Parathyroid adenoma (tissue), 2 donors: ENCODE data around the gene ATF6.

Experiments used
- H2AFZ ChIP-seq: fragments of 300-600 bp; sonication (generic); one replicate; pipeline ENCODE4 v1.7.0; 2017; ENCODE audit warnings: antibody characterized with exemption, mild to moderate bottlenecking
- H3K27ac ChIP-seq: fragments of 300-600 bp; sonication (generic); one replicate; pipeline ENCODE4 v1.7.0; 2017
- H3K27me3 ChIP-seq: fragments of 300-600 bp; sonication (generic); one replicate; pipeline ENCODE4 v1.7.0; 2017; ENCODE audit warnings: low read length; ENCODE audit not compliant: control insufficient read depth, insufficient read depth
- H3K36me3 ChIP-seq: fragments of 300-600 bp; sonication (generic); one replicate; pipeline ENCODE4 v1.7.0; 2017; ENCODE audit warnings: low read length; ENCODE audit not compliant: control insufficient read depth, insufficient read depth
- H3K4me1 ChIP-seq: fragments of 300-600 bp; sonication (generic); one replicate; pipeline ENCODE4 v1.7.0; 2017; ENCODE audit warnings: control low read depth
- H3K4me2 ChIP-seq: fragments of 300-600 bp; sonication (generic); one replicate; pipeline ENCODE4 v1.7.0; 2017; ENCODE audit warnings: low read length
- H3K4me3 ChIP-seq: fragments of 300-600 bp; sonication (generic); one replicate; pipeline ENCODE4 v1.7.0; 2017; ENCODE audit warnings: low read depth, low read length
- H3K79me2 ChIP-seq: fragments of 300-600 bp; sonication (generic); one replicate; pipeline ENCODE4 v1.7.0; 2017; ENCODE audit warnings: control low read depth
- H3K9ac ChIP-seq: fragments of 300-600 bp; sonication (generic); one replicate; pipeline ENCODE4 v1.7.0; 2017; ENCODE audit warnings: mild to moderate bottlenecking
- H3K9me3 ChIP-seq: fragments of 300-600 bp; sonication (generic); one replicate; pipeline ENCODE4 v1.7.0; 2017; ENCODE audit warnings: low read length; ENCODE audit not compliant: control insufficient read depth
- TF ChIP-seq, protein P1 (sequence below): fragments of 300-600 bp; sonication (generic); IDR thresholded peaks from one replicate; pipeline ENCODE4 v1.7.0; 2017; ENCODE audit warnings: antibody characterized with exemption, mild to moderate bottlenecking
- donor health status: primary hyperparathyroidism.

Gene ATF6

DNA sequence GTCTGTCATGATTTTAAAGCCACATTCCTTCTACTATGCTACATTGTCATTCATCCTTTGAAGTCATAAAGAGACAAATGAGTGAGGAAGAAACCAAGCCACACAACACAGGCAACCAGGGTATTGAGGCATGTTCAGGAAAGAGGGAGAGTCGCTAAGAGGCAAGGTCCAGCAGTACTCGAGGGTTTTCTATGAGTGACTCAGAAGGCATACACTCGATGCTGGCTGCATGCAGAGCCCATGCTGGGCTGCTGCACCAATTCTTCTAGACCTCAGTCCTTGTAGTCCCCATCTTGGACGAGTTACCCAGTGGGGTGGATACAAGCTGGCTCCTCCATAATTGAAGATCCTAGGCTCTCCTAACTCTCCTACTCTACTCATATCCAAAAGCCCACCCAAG is 199.9 kb downstream of the ATF6 start:
- H3K4me3 ChIP-seq, result no peak overlapping the region
- H3K36me3 ChIP-seq, result no peaks in the 10 kb centered on the region
- no peaks in the 10 kb centered on the region for H3K27me3 ChIP-seq
- H3K4me2 ChIP-seq, result no peak overlapping the region
- TF ChIP-seq, protein P1, sequence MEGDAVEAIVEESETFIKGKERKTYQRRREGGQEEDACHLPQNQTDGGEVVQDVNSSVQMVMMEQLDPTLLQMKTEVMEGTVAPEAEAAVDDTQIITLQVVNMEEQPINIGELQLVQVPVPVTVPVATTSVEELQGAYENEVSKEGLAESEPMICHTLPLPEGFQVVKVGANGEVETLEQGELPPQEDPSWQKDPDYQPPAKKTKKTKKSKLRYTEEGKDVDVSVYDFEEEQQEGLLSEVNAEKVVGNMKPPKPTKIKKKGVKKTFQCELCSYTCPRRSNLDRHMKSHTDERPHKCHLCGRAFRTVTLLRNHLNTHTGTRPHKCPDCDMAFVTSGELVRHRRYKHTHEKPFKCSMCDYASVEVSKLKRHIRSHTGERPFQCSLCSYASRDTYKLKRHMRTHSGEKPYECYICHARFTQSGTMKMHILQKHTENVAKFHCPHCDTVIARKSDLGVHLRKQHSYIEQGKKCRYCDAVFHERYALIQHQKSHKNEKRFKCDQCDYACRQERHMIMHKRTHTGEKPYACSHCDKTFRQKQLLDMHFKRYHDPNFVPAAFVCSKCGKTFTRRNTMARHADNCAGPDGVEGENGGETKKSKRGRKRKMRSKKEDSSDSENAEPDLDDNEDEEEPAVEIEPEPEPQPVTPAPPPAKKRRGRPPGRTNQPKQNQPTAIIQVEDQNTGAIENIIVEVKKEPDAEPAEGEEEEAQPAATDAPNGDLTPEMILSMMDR, result no peak
- H3K27ac ChIP-seq, result no peak overlapping the region
- no peaks in the 10 kb centered on the region for H3K79me2 ChIP-seq
- no peaks in the 10 kb centered on the region for H3K9me3 ChIP-seq
- H3K4me1 ChIP-seq, result no peaks in the 10 kb centered on the region
- H3K9ac ChIP-seq, result no peak overlapping the region
- no peak overlapping the region for H2AFZ ChIP-seq

DNA sequence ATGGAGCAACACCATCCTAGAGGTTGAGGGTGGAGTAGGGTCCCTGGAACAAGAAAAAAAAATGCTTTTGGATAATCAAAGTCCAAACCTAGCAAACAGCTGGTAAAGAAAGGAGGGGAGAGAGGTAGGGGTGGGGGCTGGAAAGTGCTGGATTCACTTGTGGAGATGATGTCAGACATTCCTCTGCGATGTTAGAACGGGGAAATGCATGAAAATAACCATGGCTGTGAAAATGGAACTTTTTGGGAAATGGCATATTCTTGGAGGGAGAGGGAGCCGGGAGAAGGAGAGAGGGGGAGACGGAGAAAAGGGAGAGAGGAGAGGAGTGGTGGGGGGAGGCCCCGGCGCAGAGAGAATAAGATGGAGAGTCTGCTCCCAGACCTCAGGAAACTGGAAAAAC is 203.9 kb downstream of the ATF6 start:
- H3K4me1 ChIP-seq, result no peaks in the 10 kb centered on the region
- H3K4me3 ChIP-seq, result no peak overlapping the region
- TF ChIP-seq, protein P1, result no peak
- H3K9ac ChIP-seq, result no peak overlapping the region
- no peaks in the 10 kb centered on the region for H3K27me3 ChIP-seq
- no peak overlapping the region for H3K4me2 ChIP-seq
- no peak overlapping the region for H3K27ac ChIP-seq
- no peaks in the 10 kb centered on the region for H3K9me3 ChIP-seq
- H3K79me2 ChIP-seq, result no peaks in the 10 kb centered on the region
- H3K36me3 ChIP-seq, result no peaks in the 10 kb centered on the region
- no peak overlapping the region for H2AFZ ChIP-seq

DNA sequence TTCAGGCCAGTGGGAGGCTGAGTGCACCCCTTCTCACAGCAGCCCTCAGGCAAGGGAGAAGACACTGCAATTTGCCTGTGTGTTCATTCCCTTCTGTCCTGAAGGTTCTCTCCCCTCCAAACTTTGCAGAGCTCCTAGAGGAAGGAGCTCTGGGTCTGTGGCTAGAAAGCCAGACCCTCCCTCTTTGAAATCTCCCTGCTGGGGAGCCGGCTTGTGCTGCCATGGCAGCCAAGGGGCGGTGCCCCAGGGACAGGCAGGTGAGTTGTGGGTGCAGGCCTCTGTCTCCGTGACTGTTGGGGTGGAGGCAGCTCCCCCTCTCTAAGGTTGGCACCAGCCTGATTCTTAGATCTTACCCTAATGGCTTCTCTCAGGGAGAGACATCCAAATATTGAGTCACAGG is 204.5 kb downstream of the ATF6 start:
- Histone ChIP-seq H3K4me3 (no peak overlapping the region), H3K79me2 (no peaks in the 10 kb centered on the region), H3K4me1 (no peaks in the 10 kb centered on the region), H3K9ac (no peak overlapping the region), H3K27me3 (no peaks in the 10 kb centered on the region), H3K27ac (no peak overlapping the region), H2AFZ (no peak overlapping the region), H3K4me2 (no peak overlapping the region), H3K9me3 (no peaks in the 10 kb centered on the region), H3K36me3 (no peaks in the 10 kb centered on the region)
- TF ChIP-seq, protein P1, result no peak

GRCh38 chr1:161972828-161973227 is 206.7 kb downstream of the ATF6 start:
- Histone ChIP-seq H3K4me1 (no peaks in the 10 kb centered on the region), H3K27ac (no peak overlapping the region), H3K27me3 (no peaks in the 10 kb centered on the region), H3K9me3 (no peaks in the 10 kb centered on the region), H2AFZ (no peak overlapping the region), H3K4me2 (no peak overlapping the region), H3K9ac (no peak overlapping the region), H3K4me3 (no peak overlapping the region), H3K36me3 (no peaks in the 10 kb centered on the region), H3K79me2 (no peaks in the 10 kb centered on the region)
- TF ChIP-seq, protein P1, result no peak

GRCh38 chr1:161973924-161974845 is 208.1 kb downstream of the ATF6 start:
- Histone ChIP-seq H3K27me3 (no peaks in the 10 kb centered on the region), H3K9ac (no peak overlapping the region), H3K9me3 (no peaks in the 10 kb centered on the region), H3K27ac (no peak overlapping the region), H3K79me2 (no peaks in the 10 kb centered on the region), H3K4me3 (no peak overlapping the region), H3K36me3 (no peaks in the 10 kb centered on the region), H3K4me2 (no peak overlapping the region), H2AFZ (no peak overlapping the region), H3K4me1 (no peaks in the 10 kb centered on the region)
- TF ChIP-seq, protein P1, result no peak
